ENCODE data around the gene FNDC4. TPM values are rescaled to one million over a fixed set of nuclear protein-coding genes. Genes with fewer than 3 reads are reported as not detected.

FNDC4 gene
- total and polyA plus RNA-seq, 2 of the 8 experiments (the other 6 are each of a cell fraction or from before 2014, with no cell fraction given): 14.1 to 14.7 TPM

DNA sequence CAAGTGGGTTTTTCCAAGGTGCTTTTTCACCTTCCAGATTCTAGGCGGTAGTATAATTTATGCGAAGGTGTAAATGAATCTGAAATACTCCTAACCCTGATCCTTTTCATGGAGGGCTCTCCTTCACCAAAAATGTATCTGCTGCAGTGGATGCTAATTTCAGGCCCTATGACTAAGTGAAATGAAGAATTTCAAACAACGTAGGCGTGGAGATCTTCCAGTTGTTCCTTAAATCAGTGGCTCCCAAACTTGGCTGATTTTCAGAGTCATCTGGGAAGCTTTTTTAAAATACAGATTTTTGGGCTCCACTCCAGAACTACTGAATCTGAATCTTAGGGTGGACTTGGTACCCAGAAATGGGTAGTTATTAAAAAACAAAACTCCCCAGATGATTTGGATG is 7.1 kb upstream of the FNDC4 start:
- TF ChIP-seq PHF8 (conservative IDR thresholded peaks at IDR 0.05; ENCODE audit: low read depth, low read length) (no peak), TEAD4 (IDR thresholded peaks at IDR 0.05; ENCODE audit: low read depth, low read length) (no peak), SIRT6 (IDR thresholded peaks at IDR 0.05; ENCODE audit: low read length) (no peak), FOSL1 (IDR thresholded peaks at IDR 0.05; ENCODE audit: insufficient read depth, low read depth, low read length) (no peak)
- no peak overlapping the region for H3K23ac ChIP-seq (ENCODE audit: insufficient read length)
- H2BK15ac ChIP-seq (ENCODE audit: low read length): no peak overlapping the region
- no peaks in the 10 kb centered on the region for H4K20me1 ChIP-seq (replicated peaks in 1 of 2; ENCODE audit: control insufficient read depth in 1 of 2, insufficient read depth in 2 of 2, low read length in 2 of 2)
- no peak overlapping the region for H3K18ac ChIP-seq (ENCODE audit: extremely low read depth, low read length)
- no peak overlapping the region for H3K9ac ChIP-seq (replicated peaks in 1 of 4; ENCODE audit: extremely low read depth in 1 of 4, low read depth in 3 of 4, low read length in 3 of 4)
- H2BK20ac ChIP-seq (ENCODE audit: low read length): no peak overlapping the region
- H3K23me2 ChIP-seq (ENCODE audit: low read depth, low read length): peaks cover 2% of the 10 kb centered on the region; the same call in 1 of the 2 replicates
- H3K27me3 ChIP-seq (replicated peaks in 1 of 4; ENCODE audit: control insufficient read depth in 3 of 4, extremely low read depth in 1 of 4, insufficient read depth in 3 of 4, low read length in 3 of 4): peaks cover 0 to under 1% (median 0%) of the 10 kb centered on the region in 4 experiments; a peak in 1 of 7 replicates
- FAIRE-seq (no peak), DNase-seq (ENCODE audit: low read depth in 1 of 2, low spot score in 2 of 2) (no peak)
- no peak overlapping the region for H3K56ac ChIP-seq (replicated peaks; ENCODE audit: insufficient read length, low read depth, low read length)
- no peaks in the 10 kb centered on the region for H3K79me2 ChIP-seq (ENCODE audit: control insufficient read depth in 1 of 2, insufficient read depth in 2 of 2, low read length in 2 of 2)
- no peak overlapping the region for H2AK5ac ChIP-seq (ENCODE audit: low read depth, low read length)
- H3K4me2 ChIP-seq (ENCODE audit: insufficient read depth in 1 of 2, low read depth in 2 of 2, low read length in 2 of 2): no peak overlapping the region
- peaks cover 0 to 4% (median 1%) of the 10 kb centered on the region in 4 experiments; a peak in 2 of 7 replicates for H3K4me1 ChIP-seq (replicated peaks in 1 of 4; ENCODE audit: control insufficient read depth in 3 of 4, insufficient read depth in 4 of 4, low read length in 3 of 4)
- no peak overlapping the region for H4K91ac ChIP-seq (replicated peaks; ENCODE audit: insufficient read length, low read length)
- no peak overlapping the region for H2BK120ac ChIP-seq (replicated peaks; ENCODE audit: low read depth, low read length)
- no peak overlapping the region for H3K4me3 ChIP-seq (ENCODE audit: extremely low read depth in 1 of 4, insufficient read depth in 2 of 4, low read depth in 3 of 4, low read length in 4 of 4)
- no peaks in the 10 kb centered on the region for H3K36me3 ChIP-seq (ENCODE audit: control insufficient read depth in 2 of 4, insufficient read depth in 4 of 4, low read length in 3 of 4)
- no peak overlapping the region for H3K27ac ChIP-seq (ENCODE audit: low read depth, low read length)
- H4K5ac ChIP-seq (ENCODE audit: insufficient read length, low read depth, low read length): no peak overlapping the region
- H2BK5ac ChIP-seq (ENCODE audit: low read depth, low read length): no peak overlapping the region
- no peak overlapping the region for H4K8ac ChIP-seq (ENCODE audit: extremely low read depth, insufficient read depth, low read length)
- H2AFZ ChIP-seq (ENCODE audit: low read length): no peak overlapping the region
- no peak overlapping the region for H3K14ac ChIP-seq (ENCODE audit: insufficient read length)
- no peak overlapping the region for H2BK12ac ChIP-seq (ENCODE audit: low read depth, low read length)
- no peak overlapping the region for H3K4ac ChIP-seq (replicated peaks; ENCODE audit: insufficient read length, low read depth, low read length)
- no peaks in the 10 kb centered on the region for H3K9me3 ChIP-seq (ENCODE audit: insufficient read depth in 2 of 2, low read depth in 1 of 2, low read length in 1 of 2)
- WGBS, 2 experiments (ENCODE audit: extremely low coverage in 1 of 2, insufficient coverage in 1 of 2, insufficient read length in 1 of 2, insufficient replicate concordance in 2 of 2, low coverage in 1 of 2, low lambda C conversion rate in 2 of 2, missing lambda C conversion rate in 1 of 2): 85% methylated on average over 4 of the region's 4 CpGs; no CpG with 5 or more reads in 1 of the 2 experiments
- ChIA-PET POLR2A (ENCODE audit: partially characterized antibody) (interaction anchor here (0.6 kb wide), 2 partner anchors 27 to 273 kb away, joined by 3 read pairs; no protein-coding TSS in a partner anchor), CTCF (ENCODE audit: partially characterized antibody) (no interaction called here)
- H3K79me1 ChIP-seq (ENCODE audit: low read depth, low read length): no peaks in the 10 kb centered on the region
